Stomach (tissue), 4 donors: ENCODE results near the gene PELI2.

Experiments
- EP300 ChIP-seq: sonication (generic); formaldehyde crosslinking; IDR thresholded peaks from one replicate; pipeline ENCODE4 v1.6.1; 2017; ENCODE audit warnings: antibody characterized with exemption
- POLR2A ChIP-seq, 4 donors: fragments of 450-650 bp; IDR thresholded peaks; one replicate each; pipeline ENCODE4 v1.6.1; 2016; ENCODE audit warnings: antibody characterized with exemption in 4 of 4, control low read depth in 2 of 4, mild to moderate bottlenecking in 1 of 4, moderate library complexity in 1 of 4
- POLR2AphosphoS5 ChIP-seq, 3 donors: sonication (generic); formaldehyde crosslinking; IDR thresholded peaks; one replicate each; pipeline ENCODE4 v1.6.1; 2016; ENCODE audit warnings: antibody characterized with exemption in 3 of 3
- TF ChIP-seq, protein P1 (sequence below), 7 experiments: fragments of 450-650 bp in 4 of 7; fragments of 200-600 bp in 3 of 7; sonication (generic) in 3 of 7; IDR thresholded peaks; one replicate each; pipeline ENCODE4 v1.5.1; 2016 to 2019; ENCODE audit warnings: antibody characterized with exemption in 7 of 7, control low read depth in 2 of 7, mild to moderate bottlenecking in 1 of 7

DNA sequence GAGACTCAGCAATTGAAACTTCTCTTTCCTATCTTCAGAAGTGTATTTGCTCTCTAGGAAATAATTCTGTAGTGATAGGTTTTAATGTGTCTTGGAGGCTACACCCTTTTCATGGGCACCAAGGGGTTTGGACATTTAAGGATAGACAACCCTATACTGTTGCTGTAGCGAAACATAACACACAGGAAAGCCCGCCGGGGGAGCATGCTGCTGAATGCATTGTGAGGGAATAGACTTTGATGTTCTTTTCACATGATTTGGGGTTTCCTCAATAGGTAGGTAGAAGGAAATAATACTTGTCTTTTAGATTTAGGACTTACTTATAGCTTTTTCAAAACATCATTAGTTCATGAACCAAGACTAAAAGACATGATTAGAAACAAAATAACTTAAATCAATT is 97.0 kb downstream of the PELI2 start:
- TF ChIP-seq, protein P1, sequence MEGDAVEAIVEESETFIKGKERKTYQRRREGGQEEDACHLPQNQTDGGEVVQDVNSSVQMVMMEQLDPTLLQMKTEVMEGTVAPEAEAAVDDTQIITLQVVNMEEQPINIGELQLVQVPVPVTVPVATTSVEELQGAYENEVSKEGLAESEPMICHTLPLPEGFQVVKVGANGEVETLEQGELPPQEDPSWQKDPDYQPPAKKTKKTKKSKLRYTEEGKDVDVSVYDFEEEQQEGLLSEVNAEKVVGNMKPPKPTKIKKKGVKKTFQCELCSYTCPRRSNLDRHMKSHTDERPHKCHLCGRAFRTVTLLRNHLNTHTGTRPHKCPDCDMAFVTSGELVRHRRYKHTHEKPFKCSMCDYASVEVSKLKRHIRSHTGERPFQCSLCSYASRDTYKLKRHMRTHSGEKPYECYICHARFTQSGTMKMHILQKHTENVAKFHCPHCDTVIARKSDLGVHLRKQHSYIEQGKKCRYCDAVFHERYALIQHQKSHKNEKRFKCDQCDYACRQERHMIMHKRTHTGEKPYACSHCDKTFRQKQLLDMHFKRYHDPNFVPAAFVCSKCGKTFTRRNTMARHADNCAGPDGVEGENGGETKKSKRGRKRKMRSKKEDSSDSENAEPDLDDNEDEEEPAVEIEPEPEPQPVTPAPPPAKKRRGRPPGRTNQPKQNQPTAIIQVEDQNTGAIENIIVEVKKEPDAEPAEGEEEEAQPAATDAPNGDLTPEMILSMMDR (IDR thresholded peaks at IDR 0.05) = no peak
- no peak for TF ChIP-seq POLR2A (IDR thresholded peaks at IDR 0.05)
- no peak for TF ChIP-seq POLR2AphosphoS5 (IDR thresholded peaks at IDR 0.05)
- no peak for TF ChIP-seq EP300
